NCI-H146 treated with DMSO at 0.1 percent for 48 hours (cell line): ENCODE data around the gene WDR45B.
A peak's percentile ranks its signal among the peaks of the same experiment; 100 is the strongest.
"Not testable (repeated sequence)": the region's sequence is repeated elsewhere in the genome, so short reads cannot be mapped to it uniquely, and the experiment has no call there.

ENCODE experiments used
- DNase-seq: peaks from one replicate; lab custom pipeline; 2025; ENCODE audit not compliant: unreplicated experiment; lab: John Stamatoyannopoulos, UW

The WDR45B gene

GRCh38 chr17:82658331-82658730 is 10.1 kb upstream of the WDR45B start:
- DNase-seq: no peak

GRCh38 chr17:82657926-82658325 is 9.7 kb upstream of the WDR45B start:
- no peak for DNase-seq

GRCh38 chr17:82656266-82656665 is 8.0 kb upstream of the WDR45B start:
- DNase-seq: no peak

GRCh38 chr17:82655523-82655922 is 7.3 kb upstream of the WDR45B start:
- DNase-seq: no peak

- no peak for DNase-seq
Observed at GRCh38 chr17:82655038-82655479, 6.8 kb upstream of the WDR45B start.

GRCh38 chr17:82654611-82655010 is 6.4 kb upstream of the WDR45B start:
- not testable (repeated sequence) for DNase-seq

GRCh38 chr17:82653651-82654528 is 5.6 kb upstream of the WDR45B start:
- DNase-seq: no peak

DNA sequence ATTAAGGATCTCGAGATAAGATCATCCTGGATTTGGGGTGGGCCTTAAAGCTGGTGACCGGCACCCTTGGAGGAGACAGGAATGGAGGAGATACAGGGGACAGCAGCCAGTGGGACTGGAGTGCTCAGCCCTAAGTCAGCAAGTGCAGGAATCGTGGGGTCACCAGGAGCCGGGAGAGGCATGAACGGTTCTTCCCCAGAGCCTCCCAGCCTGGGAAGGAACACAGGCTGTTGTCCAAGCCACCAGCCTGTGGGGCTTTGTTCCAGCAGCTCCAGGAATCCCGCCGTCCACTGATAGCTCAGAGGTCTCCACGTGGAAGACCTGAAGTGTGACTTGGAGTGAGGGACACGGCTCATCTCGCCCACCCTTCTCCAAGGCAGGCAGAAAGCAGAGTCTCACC is 2.5 kb upstream of the WDR45B start:
- DNase-seq: no peak

GRCh38 chr17:82649501-82650261 is 1.4 kb upstream of the WDR45B start:
- DNase-seq: no peak

- DNase-seq: peak; percentile 2
Observed at GRCh38 chr17:82648742-82649331, 593 bp upstream of the WDR45B start.

GRCh38 chr17:82647593-82648164 is 565 bp downstream of the WDR45B start:
- DNase-seq: no peak

DNA sequence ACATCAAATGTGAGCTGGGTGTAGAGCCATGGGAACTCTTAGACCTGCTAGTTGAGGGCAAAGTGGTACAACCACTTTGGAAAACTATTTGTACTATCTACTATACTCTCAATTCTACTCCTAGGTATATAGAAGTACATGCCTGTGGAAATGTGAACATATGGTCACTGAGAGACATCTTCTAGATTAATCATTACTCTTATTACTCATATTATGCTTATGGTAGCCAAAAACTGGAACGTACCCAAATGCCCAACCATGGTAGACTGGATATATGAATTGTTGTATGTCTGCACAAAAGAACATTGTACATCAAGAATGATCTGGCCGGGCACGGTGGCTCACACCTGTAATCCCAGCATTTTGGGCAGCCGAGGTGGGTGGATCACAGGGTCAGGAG is 2.7 kb downstream of the WDR45B start:
- no peak for DNase-seq

- DNase-seq: no peak
Observed at GRCh38 chr17:82644148-82644547, 4.1 kb downstream of the WDR45B start.

DNA sequence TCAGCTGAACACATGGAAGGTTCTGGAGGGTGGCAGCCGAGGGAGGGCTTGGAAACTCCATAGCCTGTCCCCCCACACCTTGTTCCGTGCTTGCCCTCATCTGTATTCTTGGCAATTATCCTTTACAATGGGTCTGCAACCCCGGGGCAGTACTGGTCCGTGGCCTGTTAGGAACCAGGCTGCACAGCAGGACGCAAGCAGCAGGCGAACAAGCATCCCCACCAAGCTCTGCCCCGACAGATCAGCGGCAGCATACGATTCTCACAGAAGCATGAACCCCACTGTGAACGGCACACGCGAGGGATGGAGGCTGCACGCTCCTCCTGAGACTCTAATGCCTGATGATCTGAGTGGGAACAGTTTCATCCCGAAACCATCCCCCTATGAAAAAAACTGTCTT is 6.2 kb downstream of the WDR45B start:
- DNase-seq: no peak

GRCh38 chr17:82640036-82640435 is 8.2 kb downstream of the WDR45B start:
- no peak for DNase-seq

- DNase-seq: no peak
Observed at GRCh38 chr17:82639628-82640027, 8.6 kb downstream of the WDR45B start.

- no peak for DNase-seq
Observed at GRCh38 chr17:82638183-82638773, 10.0 kb downstream of the WDR45B start.

DNA sequence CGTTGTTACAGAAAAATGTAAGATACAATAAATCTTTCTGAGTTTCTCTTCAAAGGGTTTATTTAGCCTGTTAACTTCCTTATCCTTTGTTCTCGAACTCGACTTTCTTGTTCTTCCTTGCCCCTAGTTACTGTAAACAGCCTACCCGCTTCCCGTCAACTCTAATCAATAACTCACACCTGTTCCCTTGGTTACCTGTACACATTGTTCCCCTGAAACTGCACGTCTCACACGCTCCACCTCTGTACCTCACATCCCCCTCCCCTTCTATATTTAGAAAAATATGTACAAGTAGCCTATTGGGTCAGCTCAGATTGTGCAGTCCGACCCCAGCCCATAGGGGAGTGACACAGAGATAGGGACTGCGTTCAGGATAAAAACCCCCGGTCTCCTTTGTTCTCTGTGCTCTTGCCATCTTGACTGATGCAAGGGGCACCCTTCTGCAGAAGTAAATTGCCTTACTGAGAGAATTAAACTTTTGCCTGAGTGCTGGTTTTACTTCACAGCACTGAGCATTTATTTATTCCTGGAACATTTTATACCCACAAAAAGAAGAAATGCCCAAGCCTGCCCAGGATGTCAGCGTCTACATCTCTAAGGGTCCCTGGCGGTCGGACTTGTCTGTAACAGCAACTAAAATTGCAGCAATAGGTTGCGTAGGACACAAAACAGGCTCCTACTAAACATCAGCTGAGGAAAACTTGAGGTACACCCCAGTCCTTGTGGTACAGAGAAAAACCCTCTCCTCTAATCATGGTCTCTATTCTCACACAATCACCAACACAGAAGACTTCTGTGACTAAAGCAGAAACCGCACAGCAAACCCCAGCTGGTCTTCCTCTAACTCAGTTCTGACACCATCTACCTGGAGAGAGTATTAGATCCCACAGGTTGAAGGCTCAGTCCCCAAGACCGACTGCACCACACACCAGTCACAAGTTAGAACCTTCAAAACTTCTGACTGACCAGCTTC is 11.3 kb downstream of the WDR45B start:
- peak; percentile 79 for DNase-seq

DNA sequence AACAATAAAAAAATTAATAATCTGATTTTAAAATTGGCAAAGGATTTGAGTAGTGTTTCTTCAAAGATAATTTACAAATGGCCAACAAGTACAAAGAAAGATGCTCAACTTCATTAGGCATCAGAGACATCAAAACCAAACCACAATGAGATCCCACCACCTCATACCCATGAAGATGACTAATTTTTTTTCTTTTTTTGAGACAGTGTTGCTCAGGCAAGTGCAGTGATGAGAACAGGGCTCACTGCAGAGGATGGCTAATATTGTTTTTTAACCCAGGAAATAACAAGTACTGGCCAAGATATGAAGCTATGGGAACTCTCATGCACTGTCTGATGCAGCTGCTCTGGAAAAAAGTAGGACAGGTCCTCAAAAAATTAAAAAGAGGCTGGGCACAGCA is 14.9 kb downstream of the WDR45B start:
- DNase-seq: no peak

DNA sequence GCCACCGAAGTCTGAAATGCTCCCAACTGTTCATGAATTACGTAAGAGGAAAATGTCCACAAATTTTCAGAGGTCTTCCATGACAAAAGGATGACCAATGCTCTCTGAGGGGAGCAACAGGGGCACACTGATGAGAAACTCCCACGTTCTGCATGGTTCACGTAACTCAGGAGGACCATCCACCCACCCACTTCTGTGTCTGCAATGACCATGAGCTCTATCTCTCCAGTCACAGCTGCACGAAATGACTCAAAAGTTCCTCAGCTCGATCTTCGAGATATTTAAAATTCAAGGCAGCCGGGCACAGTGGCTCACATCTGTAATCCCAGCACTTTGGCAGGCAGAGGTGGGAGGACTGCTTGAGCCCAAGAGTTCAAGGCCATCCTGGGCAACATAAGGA is 15.8 kb downstream of the WDR45B start:
- no peak for DNase-seq
